GM19025 (cell line): ENCODE data around the gene PIM3.

ENCODE experiments used
- ATAC-seq: cut with Tn5 transposase; IDR thresholded peaks from one replicate; pipeline ENCODE4 v1.9.1; 2021; ENCODE audit warnings: mild to moderate bottlenecking, low read depth, moderate library complexity; ENCODE audit not compliant: unreplicated experiment

The PIM3 gene

GRCh38 chr22:49927483-49928184 is 32.9 kb upstream of the PIM3 start:
- ATAC-seq = no peak

DNA sequence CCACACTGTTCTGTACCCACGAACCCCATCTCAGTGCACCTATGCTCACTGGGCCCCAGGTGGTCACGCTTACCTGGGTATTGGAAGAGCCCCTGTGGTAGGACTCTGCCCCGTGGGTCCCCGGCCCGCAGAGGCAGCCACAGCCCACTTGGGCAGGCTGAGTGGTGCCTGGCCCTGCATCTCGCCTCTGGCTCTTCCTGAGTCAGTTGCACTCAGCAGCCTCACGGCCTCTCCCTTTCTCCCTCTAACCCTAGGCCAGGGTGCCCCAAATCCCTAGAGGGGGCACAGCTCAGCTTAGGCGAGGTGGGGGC is 32.4 kb upstream of the PIM3 start:
- no peak for ATAC-seq

DNA sequence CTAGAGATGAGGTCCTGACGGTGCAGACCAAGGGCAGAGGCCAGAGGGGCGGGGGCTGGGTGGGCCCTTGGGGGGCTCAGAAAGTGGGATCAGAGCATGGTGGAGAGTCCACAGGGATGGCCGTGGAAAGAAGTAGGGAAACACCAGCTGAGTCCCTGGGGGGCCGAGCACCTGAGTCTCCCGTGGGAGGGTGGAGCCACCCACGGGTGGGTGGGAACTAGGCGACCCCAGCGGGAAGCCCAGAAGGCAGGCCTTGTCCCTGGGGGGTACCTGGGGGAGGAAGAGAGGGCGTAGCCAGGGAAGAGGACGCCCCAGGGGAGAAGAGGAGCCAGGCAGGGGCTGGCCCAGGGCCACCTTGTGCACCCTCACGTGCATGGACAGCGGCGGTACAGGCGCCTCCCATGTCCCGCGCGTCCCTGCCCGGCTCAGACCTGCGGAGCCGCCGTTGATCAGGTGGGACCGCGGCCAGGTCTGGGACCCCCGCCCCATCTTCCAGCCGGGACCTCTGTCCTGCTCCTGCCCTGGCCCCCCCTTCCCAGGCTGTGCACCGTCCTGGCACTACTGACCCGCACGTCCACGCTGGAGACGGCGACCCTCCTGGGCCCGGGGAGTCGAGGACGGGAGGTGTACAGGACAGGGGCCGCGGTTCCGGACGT is 31.9 kb upstream of the PIM3 start:
- no peak for ATAC-seq

DNA sequence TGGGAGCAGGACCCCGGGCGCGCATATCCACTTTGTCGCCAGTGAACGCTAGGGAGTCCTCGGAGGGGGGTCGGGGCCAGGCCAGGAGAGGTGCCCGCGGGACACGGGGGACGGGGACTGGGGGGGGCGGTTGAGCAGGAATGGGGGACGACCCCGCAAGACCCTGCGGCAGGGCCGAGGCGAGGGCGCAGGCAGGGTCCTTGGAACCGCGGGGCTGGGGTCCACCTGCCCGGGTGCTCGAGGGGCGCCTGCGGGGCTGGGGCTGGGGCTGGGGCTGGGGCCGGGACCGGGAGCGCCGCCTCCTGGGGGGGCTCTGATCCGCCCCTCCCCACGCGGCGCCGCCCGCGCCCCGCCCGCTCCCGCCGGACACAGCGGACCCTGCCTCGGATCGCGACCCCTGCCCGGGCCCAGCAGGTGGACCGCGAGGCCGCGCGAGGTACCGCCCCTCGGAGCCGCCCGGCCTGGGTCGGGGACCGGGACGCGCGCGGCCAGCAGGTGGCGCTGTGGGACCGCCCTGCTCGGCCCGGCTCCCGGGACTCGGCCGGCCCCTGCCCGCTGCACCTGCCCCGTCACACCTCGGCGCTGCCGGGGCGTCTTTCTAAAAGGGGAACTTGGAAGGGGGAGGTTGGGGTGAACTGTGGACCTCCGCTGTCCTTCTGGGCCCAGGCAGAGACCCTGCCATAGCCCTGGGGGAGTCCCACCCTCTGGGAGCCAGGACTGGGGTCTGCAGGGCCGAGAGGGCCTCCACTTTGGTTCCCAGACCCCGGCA is 31.2 kb upstream of the PIM3 start:
- ATAC-seq = no peak

DNA sequence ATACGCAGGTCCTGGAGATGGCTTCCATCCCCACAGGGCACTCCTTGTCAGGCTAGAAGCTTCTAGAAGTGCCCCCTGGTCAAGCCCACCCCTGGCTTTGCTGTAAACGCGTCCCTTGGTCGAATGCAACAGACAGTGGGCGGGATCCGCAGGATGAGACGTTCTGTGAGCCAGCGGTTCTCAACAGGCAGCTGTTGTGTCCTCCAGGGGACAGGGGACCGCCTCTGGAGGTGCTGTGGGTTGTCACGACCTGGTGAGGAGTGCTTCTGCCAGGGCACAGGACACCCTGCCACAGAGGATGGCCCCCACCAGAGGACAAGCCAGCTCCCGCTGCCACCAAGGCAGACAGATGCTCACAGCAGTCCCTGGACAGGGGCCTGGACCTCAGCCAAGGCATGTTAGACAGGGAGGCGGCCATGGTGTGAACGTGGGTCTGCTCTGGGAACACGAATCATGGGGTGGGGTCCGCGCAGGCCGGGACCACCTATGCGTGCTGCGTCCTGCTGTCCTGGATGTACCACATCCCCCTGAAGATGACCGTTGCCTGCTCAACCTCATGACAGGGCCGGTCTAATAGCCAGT is 30.5 kb upstream of the PIM3 start:
- no peak for ATAC-seq

GRCh38 chr22:49930596-49931412 is 29.8 kb upstream of the PIM3 start:
- ATAC-seq = no peak

DNA sequence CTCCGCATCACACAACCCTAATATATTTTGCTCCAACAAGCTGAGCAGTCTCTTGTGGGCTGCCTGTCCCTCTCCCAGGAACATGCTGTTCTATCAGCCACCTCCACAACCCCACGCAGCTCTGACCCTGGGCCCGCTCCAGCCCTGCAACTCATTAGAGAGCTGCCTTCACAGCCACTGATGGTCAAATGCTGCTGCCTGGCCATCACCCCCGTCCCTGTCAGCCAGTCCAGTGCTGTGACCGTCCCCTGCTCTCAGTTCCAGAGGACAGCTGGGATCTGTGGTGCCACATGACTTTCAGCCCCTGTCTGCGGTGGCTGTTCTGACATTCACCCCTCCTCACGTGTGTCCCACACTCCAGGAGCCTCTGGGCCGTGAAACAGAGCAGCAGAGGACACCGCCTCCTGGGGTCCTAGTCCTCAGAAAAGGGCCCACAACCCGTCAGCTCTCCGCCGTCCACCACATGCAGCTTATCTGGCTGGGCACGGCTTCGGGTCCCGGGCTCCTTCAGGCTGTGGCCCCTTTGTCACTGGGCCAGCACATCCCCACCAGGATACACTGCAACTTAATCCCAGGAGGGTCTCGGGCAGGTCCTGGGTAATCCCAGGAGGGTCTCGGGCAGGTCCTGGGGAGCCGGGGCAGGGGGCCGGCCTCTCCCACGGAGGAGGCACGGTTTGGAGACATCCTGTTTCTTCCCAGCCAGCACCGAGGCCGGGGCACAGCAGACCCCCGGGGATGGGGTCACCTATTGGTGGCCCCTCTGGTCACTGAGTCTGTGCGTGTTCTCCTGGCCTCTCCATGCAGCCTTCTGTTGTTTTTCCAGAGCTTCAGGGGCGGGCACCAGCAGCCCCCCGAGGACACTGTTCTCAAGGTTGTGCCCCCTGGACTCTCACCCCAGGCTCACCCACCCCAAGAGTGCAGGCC is 27.1 kb upstream of the PIM3 start:
- ATAC-seq = no peak

- ATAC-seq = no peak
Observed at GRCh38 chr22:49934160-49934890, 26.2 kb upstream of the PIM3 start.

- ATAC-seq = no peak
Observed at GRCh38 chr22:49934891-49935557, 25.5 kb upstream of the PIM3 start.

DNA sequence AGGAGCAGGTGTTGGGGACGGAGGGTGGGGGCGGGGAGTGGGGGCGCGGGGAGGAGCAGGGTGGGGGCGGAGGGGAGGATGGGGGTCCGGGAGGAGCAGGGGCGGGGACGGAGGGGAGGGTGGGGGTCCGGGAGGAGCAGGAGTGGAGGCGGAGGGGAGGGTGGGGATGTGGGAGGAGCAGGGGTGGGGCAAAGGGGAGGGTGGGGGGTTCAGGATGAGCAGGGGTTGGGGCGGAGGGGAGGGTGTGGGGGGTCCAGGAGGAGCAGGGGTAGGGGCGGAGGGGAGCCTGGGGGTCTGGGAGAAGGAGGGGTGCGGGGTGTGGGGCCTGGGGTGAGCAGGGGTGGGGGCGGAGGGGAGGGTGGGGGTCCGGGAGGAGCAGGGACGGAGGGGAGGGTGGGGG is 25.0 kb upstream of the PIM3 start:
- no peak for ATAC-seq

DNA sequence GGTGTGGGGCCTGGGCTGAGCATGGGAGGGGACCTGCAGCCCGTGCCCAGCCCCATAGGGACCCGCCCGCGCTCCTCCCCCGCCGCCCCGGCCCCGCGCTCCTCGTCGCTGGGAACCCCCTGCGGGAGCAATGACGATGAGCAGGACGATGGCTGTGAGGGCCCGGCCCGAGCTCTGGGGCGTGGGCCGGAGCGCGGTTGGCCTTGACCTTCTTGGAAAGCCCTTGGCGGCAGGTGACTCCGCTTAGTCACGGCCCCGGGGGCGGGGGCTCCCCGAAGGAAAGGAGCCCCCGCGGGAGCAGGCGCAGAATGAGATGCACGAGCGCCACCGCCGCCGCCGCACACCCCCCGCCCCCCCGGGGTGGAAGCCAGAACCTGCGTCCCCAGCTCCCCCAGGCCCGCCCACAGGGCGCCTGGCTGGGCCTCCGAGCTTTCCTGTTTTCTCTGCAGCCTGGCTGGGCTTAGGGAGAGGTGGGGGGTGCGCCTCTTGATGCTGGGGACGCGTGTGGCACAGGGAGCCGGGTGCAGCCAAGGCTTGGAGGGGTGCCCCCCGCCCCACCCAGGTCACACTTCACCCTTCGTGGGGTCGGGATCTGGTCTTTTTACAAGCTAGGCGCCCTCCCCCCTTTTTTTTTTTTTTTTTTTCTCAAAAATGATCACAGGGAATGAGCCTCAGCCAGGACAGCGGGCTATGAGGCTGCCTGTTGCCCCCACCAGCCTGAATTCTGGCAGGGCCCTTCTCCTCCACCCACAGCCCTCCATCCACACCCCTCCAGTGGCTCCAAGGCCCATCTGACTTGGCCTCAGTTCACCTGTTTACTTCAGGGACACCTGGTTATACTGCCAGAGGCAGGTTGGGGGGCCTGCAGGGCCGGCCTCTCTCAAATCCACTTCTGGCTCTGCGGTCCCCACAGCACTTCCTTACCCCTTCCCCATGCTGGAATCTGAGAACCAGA is 24.3 kb upstream of the PIM3 start:
- ATAC-seq = peak; percentile 63

DNA sequence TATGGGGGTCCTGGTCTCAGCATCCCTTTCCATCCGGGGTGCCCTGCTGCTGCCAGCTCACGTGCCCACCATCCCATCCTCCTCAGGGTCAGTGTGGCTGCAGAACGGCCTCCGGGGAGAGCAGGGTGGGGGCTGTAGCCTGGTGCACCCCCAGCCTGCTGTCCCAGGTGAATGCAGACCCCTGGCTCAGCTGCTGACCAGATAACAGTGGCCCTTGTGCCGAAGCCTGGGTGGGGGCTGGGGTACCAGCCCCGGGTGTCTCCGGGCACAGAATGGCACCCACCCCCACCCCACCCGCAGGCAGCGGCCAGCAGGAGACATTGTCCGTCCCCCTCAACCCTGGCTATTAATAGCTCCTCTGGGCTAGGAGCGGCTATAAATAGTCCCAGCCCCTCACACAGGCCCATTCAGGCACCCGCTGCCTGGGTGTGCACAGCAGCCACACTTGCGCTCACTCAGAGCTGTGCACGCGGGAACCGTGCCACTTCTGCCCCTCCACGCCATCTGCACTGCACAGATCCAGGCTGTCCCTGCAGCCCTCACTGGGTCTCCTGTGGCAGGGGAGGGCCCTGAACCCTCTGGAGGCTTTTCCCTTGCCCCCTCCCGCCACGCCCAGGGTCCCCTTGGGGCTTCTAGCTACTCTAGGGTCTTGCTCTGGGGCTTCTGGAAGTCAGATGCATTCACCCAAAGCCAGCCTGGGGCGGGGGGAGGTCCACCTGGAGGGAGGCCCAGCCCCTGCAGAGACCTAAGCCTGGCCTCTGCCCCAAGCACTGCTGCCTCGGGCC is 23.4 kb upstream of the PIM3 start:
- ATAC-seq = no peak

- no peak for ATAC-seq
Observed at GRCh38 chr22:49937758-49938564, 22.6 kb upstream of the PIM3 start.

DNA sequence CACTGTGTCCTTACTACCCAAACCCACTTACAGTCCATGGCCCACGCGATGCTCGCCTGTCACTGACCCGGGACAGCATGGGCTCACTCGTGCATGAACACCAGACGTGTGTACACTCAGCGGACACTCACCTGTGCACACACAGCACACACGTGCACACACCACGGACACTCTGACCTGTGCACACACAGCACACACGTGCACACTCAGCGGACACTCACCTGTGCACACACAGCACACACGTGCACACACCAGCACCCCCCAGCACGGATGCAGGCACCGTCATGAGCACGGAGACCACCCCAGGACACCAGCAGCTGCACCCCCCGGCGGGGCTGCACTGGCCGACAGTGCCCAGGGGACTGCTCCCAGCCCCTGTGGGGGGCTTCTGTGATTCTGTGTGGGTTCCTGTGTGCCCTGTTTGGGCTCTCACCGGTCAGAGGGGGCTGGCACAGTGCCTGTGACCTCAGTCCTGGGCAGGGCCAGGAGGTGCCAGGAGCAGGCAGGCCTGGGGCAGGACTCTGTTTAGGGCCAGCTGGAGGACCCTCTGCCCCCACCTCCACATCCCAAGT is 21.9 kb upstream of the PIM3 start:
- ATAC-seq = no peak
